ENCODE measurements around the gene TBK1. TPM values are rescaled to one million over a fixed set of nuclear protein-coding genes. Genes with fewer than 3 reads are reported as not detected.

TBK1 gene
- total RNA-seq, 4 donors from 2014 or later: 15.3 to 27.5 (median 19.9) TPM

DNA sequence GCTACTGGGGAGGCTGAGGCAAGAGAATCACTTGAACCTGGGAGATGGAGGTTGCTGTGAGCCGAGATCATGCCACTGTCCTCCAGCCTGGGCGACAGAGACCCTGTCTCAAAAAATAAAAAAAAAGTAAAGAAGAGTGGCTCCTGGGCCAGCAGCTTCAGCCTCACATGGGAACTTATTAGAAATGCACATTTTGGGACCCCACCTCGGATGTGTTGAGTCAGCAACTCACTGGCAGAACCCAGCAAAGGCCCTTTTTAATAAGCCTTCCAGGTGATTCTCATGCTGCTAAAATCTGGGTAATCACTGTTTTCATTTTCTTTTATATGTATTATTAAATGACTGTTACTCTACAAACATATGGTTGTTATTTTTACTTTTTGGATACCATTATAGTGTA is 41.6 kb downstream of the TBK1 start:
- peaks cover 88% of the 10 kb centered on the region for H3K36me3 ChIP-seq
- TF ChIP-seq POLR2A (IDR thresholded peaks at IDR 0.05): no peak
- TF ChIP-seq, protein P1, sequence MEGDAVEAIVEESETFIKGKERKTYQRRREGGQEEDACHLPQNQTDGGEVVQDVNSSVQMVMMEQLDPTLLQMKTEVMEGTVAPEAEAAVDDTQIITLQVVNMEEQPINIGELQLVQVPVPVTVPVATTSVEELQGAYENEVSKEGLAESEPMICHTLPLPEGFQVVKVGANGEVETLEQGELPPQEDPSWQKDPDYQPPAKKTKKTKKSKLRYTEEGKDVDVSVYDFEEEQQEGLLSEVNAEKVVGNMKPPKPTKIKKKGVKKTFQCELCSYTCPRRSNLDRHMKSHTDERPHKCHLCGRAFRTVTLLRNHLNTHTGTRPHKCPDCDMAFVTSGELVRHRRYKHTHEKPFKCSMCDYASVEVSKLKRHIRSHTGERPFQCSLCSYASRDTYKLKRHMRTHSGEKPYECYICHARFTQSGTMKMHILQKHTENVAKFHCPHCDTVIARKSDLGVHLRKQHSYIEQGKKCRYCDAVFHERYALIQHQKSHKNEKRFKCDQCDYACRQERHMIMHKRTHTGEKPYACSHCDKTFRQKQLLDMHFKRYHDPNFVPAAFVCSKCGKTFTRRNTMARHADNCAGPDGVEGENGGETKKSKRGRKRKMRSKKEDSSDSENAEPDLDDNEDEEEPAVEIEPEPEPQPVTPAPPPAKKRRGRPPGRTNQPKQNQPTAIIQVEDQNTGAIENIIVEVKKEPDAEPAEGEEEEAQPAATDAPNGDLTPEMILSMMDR (IDR thresholded peaks at IDR 0.05): no peak
- no peak for TF ChIP-seq EP300 (IDR thresholded peaks at IDR 0.05)
- no peak for TF ChIP-seq POLR2AphosphoS5 (IDR thresholded peaks at IDR 0.05)
- DNase-seq (ENCODE audit: low spot score in 2 of 2): no peak
- H3K27ac ChIP-seq: no peak overlapping the region
- H3K27me3 ChIP-seq: no peaks in the 10 kb centered on the region
- 94% methylated on average over 3 of the region's 3 CpGs for WGBS
- no peaks in the 10 kb centered on the region for H3K4me1 ChIP-seq
- no peaks in the 10 kb centered on the region for H3K9me3 ChIP-seq
- no peak overlapping the region for H3K4me3 ChIP-seq

DNA sequence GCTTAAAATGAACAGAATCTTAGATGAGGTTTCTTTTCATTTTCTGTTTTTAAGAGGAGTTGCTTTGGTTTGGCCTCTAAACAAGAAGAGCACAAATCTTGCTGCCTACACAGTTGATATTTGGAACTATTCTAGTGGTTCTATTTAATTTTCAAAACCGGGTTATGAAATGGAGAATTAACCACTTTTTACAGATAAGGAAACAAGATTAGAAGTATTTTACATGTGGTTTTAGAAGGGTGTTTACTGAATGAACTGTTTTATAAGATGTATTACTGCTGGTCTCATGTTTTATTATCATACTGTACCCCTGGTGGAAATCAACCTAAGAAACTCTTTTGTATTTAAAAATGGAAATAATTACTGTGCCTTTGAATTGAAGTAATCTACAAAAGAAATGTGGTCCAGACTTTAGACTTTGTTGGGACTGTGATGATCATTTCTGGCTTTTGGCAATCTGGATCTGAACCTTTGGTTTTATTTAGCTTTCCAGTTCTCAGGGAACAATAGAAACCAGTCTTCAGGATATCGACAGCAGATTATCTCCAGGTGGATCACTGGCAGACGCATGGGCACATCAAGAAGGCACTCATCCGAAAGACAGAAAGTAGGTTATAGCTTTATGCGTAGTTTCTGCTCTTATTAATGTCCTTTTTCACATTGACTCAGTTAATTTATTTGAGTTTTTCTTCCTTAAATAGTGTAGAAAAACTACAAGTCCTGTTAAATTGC is 43.2 kb downstream of the TBK1 start:
- 86% methylated on average over 5 of the region's 5 CpGs for WGBS
- no peaks in the 10 kb centered on the region for H3K9me3 ChIP-seq
- no peaks in the 10 kb centered on the region for H3K27me3 ChIP-seq
- TF ChIP-seq POLR2AphosphoS5 (IDR thresholded peaks at IDR 0.05) (no peak), EP300 (IDR thresholded peaks at IDR 0.05) (no peak), POLR2A (IDR thresholded peaks at IDR 0.05) (no peak)
- TF ChIP-seq, protein P1 (IDR thresholded peaks at IDR 0.05): no peak
- no peak overlapping the region for H3K27ac ChIP-seq
- no peaks in the 10 kb centered on the region for H3K4me1 ChIP-seq
- H3K36me3 ChIP-seq: peaks cover 86% of the 10 kb centered on the region
- H3K4me3 ChIP-seq: no peak overlapping the region
- DNase-seq (ENCODE audit: low spot score in 2 of 2): no peak

DNA sequence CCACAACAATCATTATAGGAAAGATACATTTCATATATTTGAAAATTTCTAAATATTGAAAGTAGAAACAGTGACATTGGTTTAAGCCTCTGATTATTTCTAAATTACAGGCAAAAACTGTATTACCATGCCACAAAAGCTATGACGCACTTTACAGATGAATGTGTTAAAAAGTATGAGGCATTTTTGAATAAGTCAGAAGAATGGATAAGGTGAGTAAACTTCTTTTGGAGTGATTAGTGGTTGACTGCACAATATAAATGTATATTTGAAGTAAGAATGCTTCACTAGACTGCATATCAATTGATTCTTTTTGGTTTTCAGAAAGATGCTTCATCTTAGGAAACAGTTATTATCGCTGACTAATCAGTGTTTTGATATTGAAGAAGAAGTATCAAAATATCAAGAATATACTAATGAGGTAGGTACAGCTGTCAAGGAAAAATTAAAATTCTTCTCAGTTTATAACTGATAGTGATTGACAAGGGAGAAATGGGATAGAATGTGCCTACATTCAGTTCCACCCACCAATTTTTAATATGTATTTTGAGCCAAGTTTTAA is 45.0 kb downstream of the TBK1 start:
- H3K4me1 ChIP-seq: no peaks in the 10 kb centered on the region
- peaks cover 81% of the 10 kb centered on the region for H3K36me3 ChIP-seq
- H3K27ac ChIP-seq: no peak overlapping the region
- no peak overlapping the region for H3K4me3 ChIP-seq
- H3K27me3 ChIP-seq: no peaks in the 10 kb centered on the region
- DNase-seq (ENCODE audit: low spot score in 2 of 2): no peak
- TF ChIP-seq POLR2AphosphoS5 (IDR thresholded peaks at IDR 0.05): no peak
- TF ChIP-seq POLR2A (IDR thresholded peaks at IDR 0.05): no peak
- TF ChIP-seq, protein P1 (IDR thresholded peaks at IDR 0.05): no peak
- TF ChIP-seq EP300 (IDR thresholded peaks at IDR 0.05): no peak
- H3K9me3 ChIP-seq: no peaks in the 10 kb centered on the region
- WGBS: 95% methylated on average over 2 of the region's 2 CpGs

DNA sequence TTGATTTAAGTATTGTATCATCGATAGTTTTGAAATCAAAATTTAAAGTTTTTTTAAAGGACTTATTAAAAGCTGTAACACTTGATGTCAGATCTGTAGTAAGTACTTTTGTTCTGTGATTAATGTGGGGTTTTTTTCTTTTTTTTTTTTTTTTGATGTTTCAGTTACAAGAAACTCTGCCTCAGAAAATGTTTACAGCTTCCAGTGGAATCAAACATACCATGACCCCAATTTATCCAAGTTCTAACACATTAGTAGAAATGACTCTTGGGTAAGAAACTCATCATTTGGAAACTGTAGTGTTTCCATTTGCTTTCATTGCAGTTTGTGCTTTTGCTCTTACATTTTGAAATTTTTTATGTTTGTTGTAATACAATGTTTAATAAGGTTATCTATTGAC is 45.6 kb downstream of the TBK1 start:
- no peak for DNase-seq (ENCODE audit: low spot score in 2 of 2)
- TF ChIP-seq POLR2AphosphoS5 (IDR thresholded peaks at IDR 0.05) (no peak), EP300 (IDR thresholded peaks at IDR 0.05) (no peak), POLR2A (IDR thresholded peaks at IDR 0.05) (no peak)
- TF ChIP-seq, protein P1 (IDR thresholded peaks at IDR 0.05): no peak
- Histone ChIP-seq H3K9me3 (no peaks in the 10 kb centered on the region), H3K27ac (no peak overlapping the region), H3K27me3 (no peaks in the 10 kb centered on the region), H3K36me3 (peaks cover 76% of the 10 kb centered on the region), H3K4me3 (no peak overlapping the region), H3K4me1 (no peaks in the 10 kb centered on the region)
- WGBS: 90% methylated on average over 1 of the region's 1 CpG

DNA sequence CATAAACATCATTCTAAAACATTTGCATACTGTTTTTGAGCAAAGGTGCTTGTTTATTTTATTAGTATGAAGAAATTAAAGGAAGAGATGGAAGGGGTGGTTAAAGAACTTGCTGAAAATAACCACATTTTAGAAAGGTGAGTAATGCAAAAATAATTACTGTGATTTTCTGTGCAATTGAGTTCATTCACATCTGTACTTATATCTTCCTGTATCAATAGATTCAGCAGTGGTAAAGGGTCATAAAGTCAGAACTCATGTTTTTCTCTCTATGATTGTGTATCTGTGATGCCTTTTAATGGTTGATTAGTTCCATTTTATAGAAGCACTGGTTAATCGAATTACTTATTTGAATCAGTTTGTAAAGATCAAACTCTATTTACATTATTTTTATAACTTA is 46.0 kb downstream of the TBK1 start:
- 98% methylated on average over 1 of the region's 1 CpG for WGBS
- no peak overlapping the region for H3K4me3 ChIP-seq
- DNase-seq (ENCODE audit: low spot score in 2 of 2): no peak

More for the DNA sequence above, 46.0 kb downstream of the TBK1 start:
- TF ChIP-seq POLR2AphosphoS5 (IDR thresholded peaks at IDR 0.05) (no peak), POLR2A (IDR thresholded peaks at IDR 0.05) (no peak), EP300 (IDR thresholded peaks at IDR 0.05) (no peak)
- TF ChIP-seq, protein P1 (IDR thresholded peaks at IDR 0.05): no peak
- no peak overlapping the region for H3K27ac ChIP-seq
- H3K9me3 ChIP-seq: no peaks in the 10 kb centered on the region
- H3K4me1 ChIP-seq: no peaks in the 10 kb centered on the region
- peaks cover 71% of the 10 kb centered on the region for H3K36me3 ChIP-seq
- H3K27me3 ChIP-seq: no peaks in the 10 kb centered on the region
